Liver (tissue), 9 donors: Measurements from ENCODE around the gene HMGN4. TPM values are rescaled to one million over a fixed set of nuclear protein-coding genes. Genes with fewer than 3 reads are reported as not detected.

Source experiments
- DNase-seq: peaks from one replicate; pipeline ENCODE4 v3.0.0-alpha.2; 2017; ENCODE audit warnings: low spot score
- H3K27ac ChIP-seq, 2 donors: one replicate each; pipeline ENCODE4 v1.7.0; 2013; ENCODE audit warnings: inconsistent platforms in 2 of 2, low read length in 2 of 2, control low read depth in 1 of 2, low read depth in 1 of 2, mild to moderate bottlenecking in 1 of 2
- H3K27me3 ChIP-seq, 4 donors: one replicate each; pipeline versions ENCODE4 v1.6.1 to v1.7.0; 2013; ENCODE audit warnings: low read length in 3 of 4, inconsistent platforms in 1 of 4, mild to moderate bottlenecking in 1 of 4, moderate library complexity in 1 of 4; ENCODE audit not compliant: control insufficient read depth in 4 of 4, insufficient read depth in 4 of 4
- H3K36me3 ChIP-seq, 4 donors: one replicate each; pipeline versions ENCODE4 v1.6.1 to v1.7.0; 2013; ENCODE audit warnings: low read length in 3 of 4, mild to moderate bottlenecking in 3 of 4, low read depth in 1 of 4, moderate library complexity in 1 of 4; ENCODE audit not compliant: control insufficient read depth in 4 of 4, insufficient read depth in 3 of 4
- H3K4me1 ChIP-seq, 4 donors: one replicate each; pipeline versions ENCODE4 v1.6.1 to v1.7.0; 2013; ENCODE audit warnings: low read length in 3 of 4, mild to moderate bottlenecking in 3 of 4, moderate library complexity in 1 of 4; ENCODE audit not compliant: control insufficient read depth in 4 of 4, insufficient read depth in 4 of 4
- H3K4me3 ChIP-seq, 3 donors: one replicate each; pipeline versions ENCODE4 v1.6.1 to v1.7.0; 2013; ENCODE audit warnings: low read length in 3 of 3, control low read depth in 1 of 3, low read depth in 1 of 3, mild to moderate bottlenecking in 1 of 3
- H3K9ac ChIP-seq, 2 donors: one replicate each; pipeline ENCODE4 v1.7.0; 2013; ENCODE audit warnings: low read length in 2 of 2, mild to moderate bottlenecking in 2 of 2, moderate library complexity in 2 of 2, control low read depth in 1 of 2, low read depth in 1 of 2
- H3K9me3 ChIP-seq, 4 donors: one replicate each; pipeline versions ENCODE4 v1.6.1 to v1.7.0; 2013; ENCODE audit warnings: low read length in 3 of 4; ENCODE audit not compliant: control insufficient read depth in 4 of 4
- ATF3 ChIP-seq: IDR thresholded peaks from 2 replicates; pipeline ENCODE4 v1.6.1; 2016; ENCODE audit warnings: antibody characterized with exemption
- CTCF ChIP-seq: fragments of 150-350 bp; IDR thresholded peaks from 2 replicates; pipeline ENCODE4 v1.5.1; 2017; ENCODE audit warnings: improper control_type of control experiment, low read depth, low read length; ENCODE audit not compliant: missing input control
- EGR1 ChIP-seq, 2 donors: IDR thresholded peaks; 2 replicates each; pipeline ENCODE4 v1.6.1; 2016 to 2018; ENCODE audit warnings: antibody characterized with exemption in 2 of 2, low read depth in 2 of 2
- FOXA1 ChIP-seq: IDR thresholded peaks from 2 replicates; pipeline ENCODE4 v1.6.1; 2016; ENCODE audit warnings: antibody characterized with exemption
- FOXA2 ChIP-seq: IDR thresholded peaks from 2 replicates; pipeline ENCODE4 v1.6.1; 2016; ENCODE audit warnings: antibody characterized with exemption
- GABPA ChIP-seq, 2 donors: IDR thresholded peaks in 1 of 2; conservative IDR thresholded peaks in 1 of 2; 2 replicates each; pipeline ENCODE4 v1.6.1; 2016; ENCODE audit warnings: antibody characterized with exemption in 2 of 2, mild to moderate bottlenecking in 1 of 2, moderate library complexity in 1 of 2
- HNF4A ChIP-seq, 2 donors: conservative IDR thresholded peaks; 2 replicates each; pipeline ENCODE4 v1.6.1; 2016; ENCODE audit warnings: antibody characterized with exemption in 2 of 2, mild to moderate bottlenecking in 2 of 2
- HNF4G ChIP-seq: IDR thresholded peaks from 2 replicates; pipeline ENCODE4 v1.6.1; 2016; ENCODE audit warnings: antibody characterized with exemption
- JUND ChIP-seq, 2 donors: IDR thresholded peaks; 2 replicates each; pipeline ENCODE4 v1.6.1; 2016; ENCODE audit warnings: antibody characterized with exemption in 2 of 2
- MAX ChIP-seq: IDR thresholded peaks from 2 replicates; pipeline ENCODE4 v1.6.1; 2016; ENCODE audit warnings: antibody characterized with exemption
- NR2F2 ChIP-seq: IDR thresholded peaks from 2 replicates; pipeline ENCODE4 v1.6.1; 2016; ENCODE audit warnings: antibody characterized with exemption
- RAD21 ChIP-seq, 2 donors: IDR thresholded peaks; 2 replicates each; pipeline ENCODE4 v1.6.1; 2016; ENCODE audit warnings: antibody characterized with exemption in 2 of 2, mild to moderate bottlenecking in 2 of 2
- RXRA ChIP-seq, 2 donors: IDR thresholded peaks; 2 replicates each; pipeline ENCODE4 v1.6.1; 2017 to 2018; ENCODE audit warnings: antibody characterized with exemption in 2 of 2, mild to moderate bottlenecking in 1 of 2
- SP1 ChIP-seq: IDR thresholded peaks from 2 replicates; pipeline ENCODE4 v1.6.1; 2018; ENCODE audit warnings: antibody characterized with exemption, mild to moderate bottlenecking
- TAF1 ChIP-seq: conservative IDR thresholded peaks from 2 replicates; pipeline ENCODE4 v1.6.1; 2016; ENCODE audit warnings: antibody characterized with exemption, mild to moderate bottlenecking
- YY1 ChIP-seq: IDR thresholded peaks from 2 replicates; pipeline ENCODE4 v1.6.1; 2016; ENCODE audit warnings: antibody characterized with exemption, mild to moderate bottlenecking
- ZBTB33 ChIP-seq: IDR thresholded peaks from 2 replicates; pipeline ENCODE4 v1.6.1; 2016; ENCODE audit warnings: antibody characterized with exemption
- WGBS: extraction: QIAGEN DNeasy Blood & Tissue Kit; methylation state at CpG from one replicate; pipeline ENCODE4 v1.1.7; 2013; 5-methylcytosine and 5-hydroxymethylcytosine counted together
- polyA plus RNA-seq, 2 donors: library from polyadenylated mRNA; stranded (reverse) in 1 of 2; unstranded in 1 of 2; fragments of 200-250 nt in 1 of 2; fragments of >200 nt in 1 of 2; fragmentation: Nextera tagmentation in 1 of 2; extraction: Ambion mirVana in 1 of 2; gene quantifications; one replicate each; pipeline versions ENCODE4 v1.2.1 to v1.2.3, GENCODE V29; 2013 to 2015
- total RNA-seq, 2 donors: library from RNA; depleted of rRNA; stranded (reverse); fragments of >200 nt; gene quantifications; one replicate each; pipeline ENCODE4 v1.2.3, GENCODE V29; 2014
- donor health status: healthy.
- donor health status: healthy.
- donor health status: healthy.
- donor health status: healthy.
- donor health status: healthy.

HMGN4 gene
- total and polyA plus RNA-seq, 4 donors = 8.2 to 13.3 (median 10.1) TPM

GRCh38 chr6:26550250-26550993, 12.3 kb downstream of the HMGN4 start:
- Histone ChIP-seq H3K4me1 (peaks cover 4 to 21% (median 17%) of the 10 kb centered on the region in 4 donors), H3K9me3 (peaks cover 0 to 2% (median 0%) of the 10 kb centered on the region in 4 donors), H3K9ac (no peak overlapping the region), H3K27me3 (no peaks in the 10 kb centered on the region), H3K36me3 (peaks cover 0 to 3% (median 0%) of the 10 kb centered on the region in 4 donors), H3K27ac (no peak overlapping the region), H3K4me3 (peak overlapping the region in 2 of 3 donors; percentile 37 to 54)
- DNase-seq = peak; percentile 66
- 13% methylated on average over 42 of the region's 42 CpGs for WGBS
- no peak for TF ChIP-seq FOXA2
- peak; percentile 37 for TF ChIP-seq YY1

- no peaks in the 10 kb centered on the region for H3K36me3 ChIP-seq
- no peak overlapping the region for H3K27ac ChIP-seq
- H3K27me3 ChIP-seq = no peaks in the 10 kb centered on the region
- 91% methylated on average over 10 of the region's 10 CpGs for WGBS
- H3K9me3 ChIP-seq = peaks cover 0 to 2% (median 0%) of the 10 kb centered on the region in 4 donors
- no peak overlapping the region for H3K9ac ChIP-seq
- DNase-seq = no peak
- H3K4me3 ChIP-seq = no peak overlapping the region
- TF ChIP-seq FOXA1 (no peak), ATF3 (no peak), RXRA (IDR thresholded peaks at IDR 0.05) (no peak), EGR1 (IDR thresholded peaks at IDR 0.05; ENCODE audit: low read depth in 2 of 2) (no peak), ZBTB33 (no peak)
- H3K4me1 ChIP-seq = peaks cover 4 to 21% (median 17%) of the 10 kb centered on the region in 4 donors
These were observed 14.0 kb downstream of the HMGN4 start for GRCh38 chr6:26552205-26552604.

- no peak for DNase-seq
These were observed 14.5 kb downstream of the HMGN4 start for GRCh38 chr6:26552640-26553188.

More at GRCh38 chr6:26552640-26553188, 14.5 kb downstream of the HMGN4 start:
- peaks cover 4 to 21% (median 17%) of the 10 kb centered on the region in 4 donors for H3K4me1 ChIP-seq
- H3K4me3 ChIP-seq = peak overlapping the region in 1 of 3 donors; percentile 43
- TF ChIP-seq CTCF (no peak), MAX (no peak), ZBTB33 (no peak), ATF3 (no peak), SP1 (no peak), RAD21 (IDR thresholded peaks at IDR 0.05) (no peak), FOXA1 (no peak), FOXA2 (no peak), GABPA (IDR thresholded peaks at IDR 0.05 in 1 of 2, conservative IDR thresholded peaks at IDR 0.05 in 1 of 2) (no peak), TAF1 (no peak), HNF4G (no peak), YY1 (no peak), NR2F2 (no peak), JUND (IDR thresholded peaks at IDR 0.05) (no peak), HNF4A (conservative IDR thresholded peaks at IDR 0.05) (no peak)
- 58% methylated on average over 11 of the region's 11 CpGs for WGBS
- H3K27me3 ChIP-seq = no peaks in the 10 kb centered on the region
- H3K27ac ChIP-seq = no peak overlapping the region
- no peak overlapping the region for H3K9ac ChIP-seq
- H3K36me3 ChIP-seq = no peaks in the 10 kb centered on the region
- H3K9me3 ChIP-seq = peaks cover 0 to 2% (median 0%) of the 10 kb centered on the region in 4 donors
